Left renal cortex interstitium (tissue), 4 donors: ENCODE results near the gene NME8. TPM values are rescaled to one million over a fixed set of nuclear protein-coding genes. Genes with fewer than 3 reads are reported as not detected.
A peak's percentile ranks its signal among the peaks of the same experiment; 100 is the strongest.

ENCODE experiments used
- DNase-seq, 4 donors: peaks; one replicate each; pipeline ENCODE4 v3.0.0-alpha.2; 2013; ENCODE audit warnings: low read depth in 4 of 4, low spot score in 2 of 4, missing footprints in 1 of 4
- polyA plus RNA-seq, 4 donors: library from polyadenylated mRNA; unstranded; fragments of 120-200 nt; gene quantifications; one replicate each; pipeline ENCODE4 v1.2.1, GENCODE V29; 2013; ENCODE audit not compliant: insufficient read length in 4 of 4

NME8 gene
- polyA plus RNA-seq, 4 donors = 0.41 TPM; not detected in 3

DNA sequence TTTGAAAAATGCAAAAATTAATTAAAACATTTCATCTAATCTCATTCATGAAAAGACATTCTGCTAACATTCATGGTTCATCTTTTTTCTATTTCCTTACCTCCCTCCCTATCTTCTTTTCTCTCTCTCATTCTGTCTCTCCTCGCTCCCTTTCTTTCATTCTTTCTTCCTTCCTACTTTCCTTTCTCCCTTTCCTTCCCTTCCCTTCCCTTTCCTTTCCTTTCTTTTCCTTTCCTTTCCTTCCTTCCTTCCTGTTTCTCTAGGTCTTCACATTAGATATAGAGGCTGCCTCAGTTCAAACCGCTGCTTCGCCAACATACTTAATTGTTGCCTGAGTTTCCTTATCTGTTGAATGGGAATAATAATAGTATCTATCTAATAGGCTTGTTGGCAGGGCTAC, 46.3 kb downstream of the NME8 start:
- DNase-seq = no peak

DNA sequence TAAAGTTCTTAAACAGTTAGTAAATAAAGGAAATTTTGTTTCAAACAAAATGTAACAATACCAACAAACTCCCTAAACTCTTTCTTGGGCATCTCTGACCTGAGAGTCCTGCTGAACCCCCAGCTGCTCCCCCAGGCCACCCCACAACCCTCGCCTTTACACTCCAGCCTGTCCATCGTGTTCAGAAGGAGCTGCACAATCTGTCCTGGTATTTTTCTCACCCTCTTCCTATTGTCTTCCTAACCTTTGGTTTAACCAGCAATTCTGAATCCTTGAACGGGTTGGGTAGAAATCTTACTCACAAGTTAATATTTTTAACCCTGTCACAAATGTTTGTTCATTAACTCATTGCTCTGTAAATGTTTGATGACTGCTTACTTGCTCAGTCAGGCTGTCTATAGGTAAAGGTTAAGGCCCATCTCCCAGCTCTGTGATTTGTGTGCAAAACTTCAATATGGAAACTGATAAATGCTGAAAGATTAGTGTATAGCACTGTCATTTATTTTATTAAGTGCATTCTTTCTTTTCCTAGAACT, 51.4 kb downstream of the NME8 start:
- no peak for DNase-seq

DNA sequence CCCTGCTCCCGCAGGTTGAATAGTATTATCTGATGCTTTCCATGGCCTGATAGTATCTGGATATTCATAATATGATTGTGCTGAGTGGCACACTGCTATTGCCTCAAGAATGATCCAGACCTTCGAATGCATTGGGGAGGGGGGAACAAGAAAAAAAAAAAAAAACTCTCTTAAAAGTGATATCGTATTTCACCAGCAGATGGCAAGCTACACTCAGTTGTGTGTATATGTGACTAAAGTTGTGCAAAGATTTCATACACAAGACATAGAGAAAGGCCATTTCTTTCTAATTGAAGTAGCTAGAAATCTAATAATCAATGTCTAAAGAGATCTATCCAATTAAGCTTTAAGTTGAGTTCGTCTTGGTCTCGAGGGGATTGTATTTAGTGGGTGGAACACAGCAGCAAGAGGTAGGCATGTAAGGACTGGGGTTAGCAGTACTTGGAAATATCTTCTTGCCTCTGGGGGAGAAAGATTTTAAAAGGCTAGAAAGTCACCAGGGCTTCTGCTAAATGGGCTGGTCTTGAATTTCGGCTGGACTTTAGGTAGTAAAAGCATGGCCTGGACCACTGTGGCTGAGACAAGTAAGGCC, 52.9 kb downstream of the NME8 start:
- DNase-seq = peak in 1 of 4 donors; percentile 26

DNA sequence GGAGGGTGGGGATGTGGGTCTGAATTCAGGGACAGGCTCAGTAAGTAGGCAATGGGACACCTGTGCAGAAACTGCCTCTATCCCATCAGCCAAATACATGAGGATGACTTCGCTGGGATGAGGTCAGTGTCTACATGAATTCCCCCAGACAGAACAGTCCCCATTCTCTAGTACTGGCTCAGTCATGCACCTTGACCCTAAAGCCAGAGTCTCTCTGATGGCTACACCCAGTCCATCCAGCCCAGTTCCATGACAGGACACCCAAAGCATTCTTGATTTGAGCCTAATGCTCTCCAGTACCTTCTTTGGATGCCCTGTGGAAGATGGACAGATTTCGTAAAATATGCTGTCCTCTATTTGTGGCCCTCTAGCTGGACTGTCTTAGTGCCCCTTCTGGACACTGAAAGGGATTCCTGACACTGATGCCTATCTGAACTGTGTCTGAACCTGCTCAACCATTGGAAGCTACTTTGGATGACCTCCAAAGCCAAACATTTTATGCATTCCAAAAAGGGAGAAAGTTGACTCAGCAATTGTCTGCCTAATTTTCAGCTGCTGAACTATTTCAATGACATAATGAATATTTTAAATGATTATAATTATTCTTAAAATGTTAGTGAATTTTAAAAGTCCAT, 53.6 kb downstream of the NME8 start:
- no peak for DNase-seq

DNA sequence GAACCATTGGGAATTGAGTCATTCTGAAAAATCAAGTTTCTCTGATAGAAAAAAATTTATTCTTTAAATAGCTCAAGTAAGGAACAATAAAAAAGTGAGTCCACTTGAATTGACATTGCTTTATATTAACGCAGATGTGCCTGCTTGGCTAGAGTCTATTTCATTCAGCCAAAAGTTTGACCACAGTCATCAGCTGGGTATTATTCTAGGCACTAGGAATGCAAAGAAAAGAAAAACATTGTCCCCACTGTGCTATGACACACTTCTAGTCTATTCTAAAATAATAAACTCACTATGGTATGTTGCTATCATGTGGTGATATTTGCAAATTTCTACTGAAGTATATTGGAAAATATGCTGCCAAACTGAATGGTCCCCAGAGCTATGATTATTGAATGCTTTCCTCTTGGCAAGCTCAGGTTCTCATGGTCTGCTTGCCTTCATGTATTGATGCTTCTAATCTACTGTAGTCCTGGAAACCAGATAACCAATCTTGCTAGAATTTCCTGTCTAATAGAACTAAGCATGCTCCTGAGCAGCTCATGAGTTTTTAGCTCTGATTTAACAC, 59.9 kb downstream of the NME8 start:
- no peak for DNase-seq

DNA sequence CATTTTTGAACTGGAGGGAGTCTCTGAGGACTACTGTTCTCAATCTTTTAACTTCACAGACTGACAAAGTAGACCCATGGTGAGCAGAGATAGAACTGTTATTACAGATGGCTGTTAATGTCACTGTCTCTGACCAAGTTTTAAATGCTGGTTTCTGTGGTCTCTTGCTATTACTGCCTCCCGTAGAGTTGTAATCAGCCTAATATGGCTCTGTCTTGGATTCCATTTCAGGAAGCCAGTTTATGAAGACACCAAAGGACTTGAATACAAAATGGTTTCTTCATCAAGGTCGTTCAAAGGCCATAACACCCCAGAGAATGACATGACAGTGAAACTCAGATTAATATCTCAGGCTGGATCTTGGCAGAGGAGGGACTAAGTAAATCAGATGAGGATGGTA, 64.4 kb downstream of the NME8 start:
- no peak for DNase-seq

DNA sequence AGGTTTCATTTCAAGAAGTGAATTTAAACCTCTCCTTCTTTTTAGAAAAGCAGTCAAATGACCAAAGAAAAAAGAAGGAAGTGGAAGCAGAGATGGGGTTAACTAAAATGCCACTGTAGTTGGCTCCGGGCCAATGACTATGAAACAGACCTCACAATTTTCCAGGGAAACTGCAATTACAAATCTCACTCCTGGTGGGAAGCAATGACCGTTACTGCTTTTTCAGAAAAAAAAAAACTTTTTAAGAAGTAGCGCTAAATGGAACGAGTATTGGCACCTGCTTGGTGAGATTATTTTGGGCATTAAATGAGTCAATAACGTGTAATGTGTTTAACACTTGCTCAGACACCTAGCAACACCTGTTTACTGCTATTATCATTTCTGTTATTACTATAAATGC, 67.0 kb downstream of the NME8 start:
- DNase-seq = no peak

DNA sequence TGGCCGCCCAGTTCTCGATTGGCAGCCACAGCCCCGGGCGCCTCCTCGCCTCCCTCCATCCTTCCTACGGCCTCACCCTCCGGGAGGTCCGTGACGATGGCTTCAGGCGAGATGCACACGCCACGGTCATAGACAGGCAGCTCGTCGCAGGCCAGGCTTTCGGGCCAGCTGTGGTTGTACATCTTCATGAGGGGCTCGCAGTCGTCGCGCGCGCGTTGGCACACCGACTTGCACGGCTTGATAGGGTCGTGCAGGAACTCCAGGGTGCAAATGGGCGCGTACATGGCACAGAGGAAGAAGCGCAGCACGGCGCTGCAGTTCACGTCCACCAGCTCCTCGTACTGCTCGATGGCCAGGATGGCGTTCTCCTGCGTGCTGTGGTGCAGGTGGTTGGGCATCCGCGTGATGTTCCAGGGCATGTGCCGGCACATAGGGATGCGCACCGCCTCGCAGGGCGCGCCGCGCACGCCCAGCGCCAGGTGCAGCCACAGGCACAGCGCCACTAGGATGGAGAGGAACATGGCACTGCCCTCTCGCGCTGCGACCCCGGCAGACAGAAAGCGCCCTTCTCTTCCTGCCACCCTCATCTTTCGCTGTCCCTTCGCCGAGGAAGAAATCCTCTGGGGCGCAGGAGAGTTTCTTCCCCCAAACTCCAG, 67.7 kb downstream of the NME8 start:
- peak in 1 of 4 donors; percentile 18 for DNase-seq

DNA sequence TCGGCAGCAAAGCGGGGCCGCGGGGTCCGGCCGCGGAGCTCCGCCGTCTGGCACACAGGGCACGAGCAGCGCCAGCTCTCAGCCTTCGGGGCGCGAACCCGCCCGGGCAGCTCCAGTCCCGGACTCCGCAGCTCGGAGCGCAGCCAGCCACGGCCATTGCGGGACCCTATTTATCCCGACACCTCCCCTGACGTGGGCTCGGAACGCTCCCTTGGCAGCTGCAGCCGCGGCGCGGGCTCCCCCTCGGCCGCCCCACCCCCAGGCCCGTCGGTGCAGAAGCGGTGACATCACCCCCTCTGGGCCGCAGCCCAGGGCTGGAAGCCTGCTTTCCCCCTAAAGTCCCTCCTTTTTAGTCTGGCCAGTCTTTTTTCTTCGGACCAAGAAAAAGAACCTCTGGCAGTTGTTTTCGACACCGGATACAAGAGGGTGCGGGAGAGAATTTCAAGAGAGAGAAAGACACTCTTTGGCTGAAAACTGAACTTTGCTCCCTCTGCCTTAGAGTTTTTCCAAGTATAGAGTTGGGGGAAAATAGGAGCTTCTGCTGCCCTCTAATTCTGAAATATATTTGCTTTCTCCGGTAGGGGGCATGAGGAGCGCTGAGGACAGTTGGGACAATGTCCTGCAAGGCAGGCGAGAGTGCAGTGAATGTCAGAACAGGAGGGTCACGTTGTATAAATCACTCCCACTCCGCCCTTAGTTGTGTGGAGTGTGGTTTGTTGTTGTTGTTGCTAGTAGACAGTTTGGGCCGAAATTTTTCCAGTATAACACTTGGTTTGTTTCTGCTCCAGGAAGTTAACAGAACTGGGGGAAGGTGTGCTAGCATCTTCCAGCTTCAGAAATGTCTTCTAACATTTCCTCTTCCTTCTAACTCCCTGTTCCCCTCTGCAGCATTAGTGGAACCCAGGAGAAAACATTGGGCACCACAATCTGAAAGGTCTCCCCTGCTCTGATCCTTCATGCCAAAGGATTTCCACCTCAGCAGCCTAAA, 68.6 kb downstream of the NME8 start, which contains the start of gene SFRP4:
SFRP4 (minus strand) TSS at position 145 of the 988 bp plus-strand sequence. CDS start 280 bp downstream, outside the sequence.
- peak; percentile 48 to 70 (median 63) for DNase-seq

DNA sequence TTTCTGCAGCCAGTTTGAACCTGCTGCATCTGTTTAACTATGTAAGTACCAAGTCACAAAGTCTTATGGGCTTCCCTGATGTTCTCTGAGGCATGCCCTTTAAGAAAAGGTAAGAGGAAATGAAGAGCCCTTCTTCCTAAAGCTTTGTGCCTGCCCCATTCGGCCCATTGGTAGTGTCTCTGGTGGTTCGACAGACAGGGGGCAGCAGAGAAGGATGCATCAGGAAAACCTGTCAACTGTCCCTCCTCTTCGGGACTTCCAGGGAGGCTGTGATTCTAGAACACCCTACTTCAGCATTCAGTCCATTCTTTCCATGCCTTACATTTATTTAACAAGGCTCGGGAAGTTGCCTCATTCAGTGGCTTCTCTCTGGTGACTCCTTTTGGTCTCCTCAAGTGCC, 70.1 kb downstream of the NME8 start:
- no peak for DNase-seq

DNA sequence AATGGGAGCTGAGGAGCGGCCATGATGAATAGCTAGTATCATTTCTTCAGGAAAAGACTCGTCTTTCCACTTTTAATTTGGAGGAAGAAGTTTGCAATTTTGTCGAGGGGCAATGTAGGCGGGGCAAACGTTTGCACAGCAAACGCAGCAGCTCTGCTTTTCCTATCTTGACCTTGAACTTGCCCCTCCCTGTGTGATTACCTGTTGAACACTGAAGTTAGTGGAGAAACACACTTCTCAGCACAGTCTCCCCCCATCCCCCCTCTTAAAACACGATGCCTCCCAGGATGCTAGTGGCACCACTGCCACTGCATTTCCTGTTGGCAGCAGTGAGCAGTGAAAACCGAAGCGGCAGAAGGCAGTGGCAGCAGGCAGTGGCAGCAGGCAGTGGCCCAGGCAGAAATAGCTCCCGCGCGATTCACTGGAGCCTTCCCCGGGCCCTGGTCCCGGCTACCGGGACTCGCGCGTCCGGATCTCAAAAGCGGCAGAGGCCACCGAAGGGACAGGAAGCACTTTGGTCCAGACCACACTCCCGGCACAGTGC, 72.0 kb downstream of the NME8 start, which contains the start of gene EPDR1:
EPDR1 (plus strand) TSS at position 336 of the 544 bp plus-strand sequence. CDS start 300 bp downstream, outside the sequence.
- DNase-seq = peak in 1 of 4 donors; percentile 56

DNA sequence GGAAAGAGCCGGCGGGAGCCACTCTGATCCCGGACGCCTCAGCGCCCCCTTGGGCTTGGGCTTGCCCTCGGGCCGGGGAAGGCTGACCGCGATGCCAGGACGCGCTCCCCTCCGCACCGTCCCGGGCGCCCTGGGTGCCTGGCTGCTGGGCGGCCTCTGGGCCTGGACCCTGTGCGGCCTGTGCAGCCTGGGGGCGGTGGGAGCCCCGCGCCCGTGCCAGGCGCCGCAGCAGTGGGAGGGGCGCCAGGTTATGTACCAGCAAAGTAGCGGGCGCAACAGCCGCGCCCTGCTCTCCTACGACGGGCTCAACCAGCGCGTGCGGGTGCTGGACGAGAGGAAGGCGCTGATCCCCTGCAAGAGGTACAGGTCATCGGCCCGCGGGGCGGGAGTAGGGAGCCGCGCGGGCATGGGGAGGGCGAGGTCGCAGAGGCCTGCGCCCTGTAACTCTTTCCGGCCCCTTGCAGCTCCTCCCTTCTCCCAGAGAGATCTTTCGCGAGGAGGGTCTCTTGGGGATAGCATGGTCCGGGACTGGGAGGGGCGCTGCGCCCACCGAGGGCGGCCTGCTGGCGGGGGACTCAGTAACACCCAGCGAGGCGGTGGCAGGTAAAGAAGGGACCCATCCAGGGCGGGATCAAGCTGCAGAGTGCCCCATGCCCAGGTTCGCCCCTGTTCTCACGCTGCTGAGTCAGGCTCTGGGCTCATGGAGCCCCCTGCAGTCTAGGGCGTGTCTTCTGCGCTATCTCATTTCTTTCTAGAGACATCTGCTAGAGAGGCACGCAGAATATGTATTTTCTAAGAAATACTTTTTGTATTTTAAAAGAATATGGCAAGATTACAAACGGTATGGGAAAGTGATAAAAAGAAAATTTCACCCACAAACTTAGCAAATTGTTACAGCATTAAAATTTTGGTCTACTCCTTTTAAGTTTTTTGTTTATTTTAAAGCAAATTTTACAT, 72.7 kb downstream of the NME8 start:
- DNase-seq = peak in 1 of 4 donors; percentile 43

DNA sequence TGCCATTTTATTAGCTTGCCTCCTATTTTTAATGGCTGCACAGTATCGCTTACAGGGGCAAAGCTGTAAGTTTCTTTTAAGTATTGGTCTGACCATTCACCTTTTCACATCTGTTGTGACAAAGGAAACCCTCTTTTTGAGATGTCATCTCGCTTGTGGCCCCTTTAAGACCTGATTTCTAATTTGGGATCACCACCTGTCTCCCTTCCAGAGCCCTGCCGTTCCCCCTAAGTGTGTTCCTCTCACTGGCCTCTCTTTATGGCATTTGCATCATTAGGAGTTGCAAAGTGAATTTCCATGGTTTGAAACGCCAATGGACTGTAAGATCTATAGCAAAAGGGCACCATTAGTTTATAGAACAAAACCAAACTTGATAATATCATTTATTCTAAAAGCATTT, 73.5 kb downstream of the NME8 start:
- no peak for DNase-seq

DNA sequence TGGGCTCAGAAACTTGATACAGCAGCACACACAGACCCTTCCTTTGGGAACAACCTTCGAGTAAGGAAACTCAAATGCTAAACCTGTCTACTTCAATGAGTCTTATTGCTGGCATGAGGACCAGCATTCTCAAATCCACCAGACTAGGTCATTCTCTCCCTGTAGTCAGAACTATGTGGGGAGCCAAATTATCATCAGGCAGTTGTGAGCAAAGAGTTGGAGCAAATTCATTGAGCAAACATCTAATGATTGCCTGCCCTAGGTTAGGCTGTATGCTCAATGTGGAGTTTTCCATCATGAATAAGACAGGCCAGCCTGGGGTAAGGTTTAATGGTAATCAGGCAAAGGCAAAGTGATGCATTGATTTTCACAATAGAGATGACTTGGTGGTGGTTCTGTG, 75.6 kb downstream of the NME8 start:
- DNase-seq = no peak

DNA sequence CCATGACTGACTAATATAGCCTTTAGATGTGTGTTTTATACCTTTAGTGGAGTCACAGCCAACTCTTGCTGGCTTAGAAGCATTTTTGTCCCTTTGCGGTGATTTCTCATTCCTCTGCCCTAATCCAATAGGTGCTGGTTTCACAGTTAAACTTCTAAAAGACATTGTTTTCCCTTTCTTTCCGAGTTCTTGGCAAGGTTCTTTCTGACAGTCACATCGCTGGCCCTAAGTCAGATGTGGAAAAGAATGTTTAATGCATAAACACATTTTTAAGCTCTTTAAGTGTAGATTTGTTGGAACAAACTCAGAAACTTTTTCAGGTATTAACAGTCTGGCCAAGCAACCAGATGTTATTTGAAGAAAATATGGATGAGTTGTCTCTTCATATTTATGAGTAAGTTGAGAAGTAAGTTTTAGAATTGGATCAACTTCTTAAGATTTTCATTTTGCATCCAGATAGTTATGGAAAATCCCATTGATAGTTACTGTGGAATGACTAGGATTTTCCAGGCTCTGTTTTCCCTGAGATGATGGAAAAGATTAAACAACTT, 76.2 kb downstream of the NME8 start:
- no peak for DNase-seq

DNA sequence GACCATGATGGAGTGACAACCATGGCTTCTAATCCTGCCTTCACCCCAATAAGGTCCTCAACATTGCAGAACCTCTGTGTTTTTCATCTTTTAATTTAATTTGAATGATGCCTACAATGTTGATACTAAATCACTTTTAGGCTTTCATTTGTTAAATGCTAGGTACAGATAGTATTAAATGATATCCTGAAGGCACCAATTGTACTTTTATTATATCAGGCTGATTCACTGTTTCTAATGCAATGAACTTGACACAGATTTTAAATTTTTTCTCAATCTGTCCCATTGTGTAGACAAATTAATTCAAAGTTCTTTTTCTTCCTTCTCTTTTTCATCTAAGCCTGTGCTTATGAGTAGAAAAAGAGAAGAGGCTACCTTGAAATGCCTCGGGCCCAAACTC, 77.2 kb downstream of the NME8 start:
- no peak for DNase-seq

DNA sequence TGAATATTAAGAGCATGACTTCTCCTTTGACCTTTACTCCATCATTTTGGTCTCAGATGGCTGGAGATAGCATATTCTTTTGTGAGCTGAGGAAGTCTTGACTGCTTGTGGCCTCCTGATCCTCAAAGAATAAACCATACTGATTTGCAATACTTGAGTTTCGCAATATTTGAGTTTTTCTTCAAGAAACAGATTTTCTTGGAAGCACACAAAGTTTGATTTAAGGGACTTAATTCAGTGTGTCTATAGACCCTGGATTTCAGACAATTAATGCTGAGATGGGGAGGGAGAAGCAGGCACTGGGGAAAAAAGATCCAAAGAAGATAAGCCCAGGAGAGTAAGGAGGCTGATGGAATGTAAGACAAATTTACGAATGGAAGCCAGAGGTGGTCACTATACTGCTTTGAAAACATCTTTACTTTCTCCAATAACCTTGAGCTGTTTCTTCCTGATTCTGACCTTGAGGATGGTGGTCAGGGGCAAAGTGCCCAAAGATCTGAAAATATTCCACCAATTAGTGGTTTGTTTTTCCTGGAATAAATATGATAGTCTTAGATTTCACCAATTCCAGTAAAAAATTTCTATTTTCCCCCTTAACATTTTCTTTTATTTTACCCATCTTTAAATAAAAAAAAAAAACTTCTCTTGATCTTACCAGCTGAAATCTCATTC, 79.5 kb downstream of the NME8 start:
- no peak for DNase-seq

DNA sequence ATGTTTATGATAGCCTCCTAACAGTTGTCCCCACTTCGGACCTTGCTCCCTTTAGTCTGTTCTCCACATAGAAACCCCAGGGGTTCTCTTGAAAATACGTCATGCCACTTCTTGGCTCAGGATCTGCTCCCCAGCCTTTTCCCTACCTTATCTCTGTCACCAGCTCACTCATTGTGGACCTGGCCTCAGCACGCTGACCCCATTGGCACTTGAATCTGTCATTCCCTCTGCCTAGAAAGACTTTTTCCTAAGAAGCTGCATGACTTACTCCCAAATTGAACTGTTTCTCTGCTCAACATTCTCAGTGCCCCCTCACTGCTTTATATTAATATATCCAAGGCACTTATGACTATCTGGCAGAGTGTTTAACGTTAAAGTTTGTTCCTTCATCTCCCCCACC, 80.5 kb downstream of the NME8 start:
- DNase-seq = no peak
